ENCODE results near the gene RPS6KA5.

RPS6KA5 gene

DNA sequence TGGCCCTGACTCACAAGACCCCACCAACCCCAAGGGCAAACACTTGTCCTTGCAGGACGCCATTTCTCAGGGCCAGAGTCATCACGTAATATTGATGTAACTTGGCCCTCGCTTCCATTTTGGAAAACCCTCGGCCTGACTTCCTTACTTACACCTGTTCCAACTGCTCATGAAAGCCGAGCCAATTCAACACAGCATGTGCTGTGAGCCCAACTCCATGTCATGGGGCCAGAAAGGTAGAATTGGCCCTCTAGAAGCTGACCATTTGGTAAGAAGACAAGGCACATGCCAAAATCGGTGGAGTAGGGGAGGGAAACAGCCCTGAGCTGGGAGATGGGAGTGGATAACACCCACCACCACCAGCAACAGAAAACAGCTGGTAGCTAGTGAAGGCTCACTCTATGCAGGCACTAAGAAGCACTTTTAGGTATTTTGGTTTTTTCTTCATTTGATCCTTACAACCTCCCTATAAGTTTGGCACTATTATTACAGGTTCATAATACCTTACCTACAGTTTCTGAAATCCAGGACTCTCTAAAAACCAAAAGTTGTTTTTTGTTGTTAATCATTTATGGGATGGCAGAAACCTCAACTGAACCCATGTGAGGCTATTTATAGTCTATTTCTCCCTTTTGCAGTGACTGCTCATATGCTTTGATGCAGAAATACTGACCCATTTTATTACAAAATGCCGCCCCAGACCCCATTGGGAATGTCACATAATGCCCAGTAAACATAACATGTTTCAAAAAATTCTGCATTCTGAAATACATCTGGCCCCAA lies 250.7 kb downstream of the RPS6KA5 start:
- no peak for DNase-seq (ENCODE audit: low read depth in 3 of 3)

DNA sequence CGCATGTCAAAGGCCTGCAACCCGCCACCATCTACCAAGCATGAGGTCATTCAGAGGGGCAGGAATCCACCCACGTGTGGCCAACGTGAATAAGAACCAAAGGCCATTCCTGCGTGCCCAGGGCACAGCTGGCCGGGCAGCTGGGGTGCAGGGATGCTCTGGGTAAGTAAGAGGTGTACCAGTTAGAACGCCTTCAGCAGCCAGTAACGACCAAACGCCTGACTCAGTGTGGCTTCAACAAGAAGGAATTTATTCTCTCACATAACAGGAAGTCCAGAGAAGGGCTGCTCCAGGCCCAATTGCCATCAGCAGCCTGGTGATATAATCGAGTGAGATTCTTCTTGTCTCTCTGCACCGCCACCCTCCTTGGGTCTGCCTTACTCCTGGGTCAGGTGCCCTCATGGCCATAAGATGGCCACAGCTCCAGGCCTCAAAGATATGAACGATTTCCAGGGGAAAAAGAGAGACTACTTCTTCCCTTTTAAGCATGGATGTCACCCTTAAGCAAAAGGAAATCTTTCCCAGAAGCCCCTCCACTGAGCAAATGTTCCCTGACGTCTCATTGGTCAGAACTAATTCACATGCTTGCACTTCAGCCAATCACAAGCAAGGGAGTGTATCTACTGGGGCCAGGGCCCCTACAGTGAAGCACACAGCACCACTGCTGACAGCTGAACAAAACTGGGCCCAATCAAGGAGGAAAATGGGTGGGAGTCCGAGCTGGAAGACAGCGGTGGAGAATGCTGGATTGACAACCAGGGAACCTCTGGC lies 251.5 kb downstream of the RPS6KA5 start:
- DNase-seq (ENCODE audit: low read depth in 3 of 3): no peak

DNA sequence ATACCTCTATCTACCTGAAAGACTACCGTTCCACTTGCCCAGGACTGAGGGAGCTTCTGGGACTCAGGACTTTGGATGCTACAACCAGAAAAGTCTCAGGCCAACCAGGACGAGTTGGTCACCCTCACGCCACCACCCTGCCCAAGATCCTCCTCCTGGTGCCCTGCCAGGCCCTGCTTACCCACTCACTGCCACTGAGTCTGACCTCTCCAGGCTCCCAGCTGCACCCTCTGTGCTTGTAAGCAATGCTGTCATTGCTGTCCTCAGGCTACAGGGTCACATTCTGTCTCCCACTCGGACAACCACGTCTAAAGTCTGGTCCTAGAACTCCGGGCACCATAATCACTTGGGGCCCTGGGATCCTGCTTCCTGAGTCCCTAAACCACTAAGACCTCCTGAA lies 253.4 kb downstream of the RPS6KA5 start:
- DNase-seq (ENCODE audit: low read depth in 3 of 3): no peak

DNA sequence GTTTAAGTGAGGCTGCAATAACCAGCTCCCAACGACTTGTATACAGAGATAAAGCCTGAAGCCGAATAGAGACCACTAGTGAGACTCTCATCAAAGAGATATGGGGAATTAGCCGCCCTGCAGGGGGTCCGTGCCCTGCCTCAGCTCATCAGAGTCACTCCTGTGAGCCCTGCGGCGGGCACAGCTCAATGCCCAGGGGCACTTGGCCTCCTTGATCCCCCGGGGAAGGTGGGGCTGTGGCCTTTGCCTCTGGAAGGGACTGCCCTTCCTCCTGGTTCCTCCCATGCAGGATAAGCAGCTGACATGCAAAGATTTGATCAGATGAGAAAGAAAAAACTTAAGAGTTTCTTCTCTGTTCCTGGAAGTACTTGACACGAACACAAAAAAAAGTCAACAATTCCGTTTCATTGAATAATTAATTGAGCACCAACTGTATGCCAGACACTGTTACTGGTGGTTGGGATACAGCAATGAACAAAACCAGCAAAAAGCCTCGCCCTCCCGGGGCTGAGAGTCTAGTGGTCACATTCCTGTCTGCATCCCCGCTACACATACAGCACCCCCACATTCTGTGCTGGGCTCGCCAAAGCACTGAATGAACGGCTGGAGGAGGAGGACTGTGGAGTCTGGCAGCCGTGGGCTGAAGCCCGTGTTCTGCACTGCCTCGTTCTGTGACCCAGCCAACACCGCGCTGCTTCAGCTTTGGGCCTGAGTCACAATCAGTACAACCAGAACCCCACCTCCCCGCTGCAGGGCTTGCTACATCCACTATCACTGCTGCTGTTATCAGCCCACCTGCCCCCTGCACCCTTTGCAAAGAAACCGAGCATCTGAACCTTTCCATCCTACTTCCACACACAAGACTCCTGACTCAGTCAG lies 254.5 kb downstream of the RPS6KA5 start:
- no peak for DNase-seq (ENCODE audit: low read depth in 3 of 3)

DNA sequence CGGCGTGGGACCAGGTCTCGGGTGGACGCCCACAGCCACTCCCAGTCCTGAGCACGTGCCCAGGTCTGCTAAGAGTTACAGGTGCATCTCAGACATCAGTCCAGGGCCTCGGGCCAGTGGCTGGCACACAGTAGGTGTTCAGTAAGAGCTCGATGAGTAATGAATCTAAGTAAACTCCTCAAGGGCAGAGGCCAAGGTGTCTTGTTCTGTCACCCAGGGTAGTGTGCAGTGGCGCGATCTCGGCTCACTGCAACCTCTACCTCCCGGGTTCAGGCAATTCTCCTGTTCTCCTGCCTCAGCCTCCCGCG lies 255.4 kb downstream of the RPS6KA5 start:
- DNase-seq (ENCODE audit: low read depth in 3 of 3): no peak

DNA sequence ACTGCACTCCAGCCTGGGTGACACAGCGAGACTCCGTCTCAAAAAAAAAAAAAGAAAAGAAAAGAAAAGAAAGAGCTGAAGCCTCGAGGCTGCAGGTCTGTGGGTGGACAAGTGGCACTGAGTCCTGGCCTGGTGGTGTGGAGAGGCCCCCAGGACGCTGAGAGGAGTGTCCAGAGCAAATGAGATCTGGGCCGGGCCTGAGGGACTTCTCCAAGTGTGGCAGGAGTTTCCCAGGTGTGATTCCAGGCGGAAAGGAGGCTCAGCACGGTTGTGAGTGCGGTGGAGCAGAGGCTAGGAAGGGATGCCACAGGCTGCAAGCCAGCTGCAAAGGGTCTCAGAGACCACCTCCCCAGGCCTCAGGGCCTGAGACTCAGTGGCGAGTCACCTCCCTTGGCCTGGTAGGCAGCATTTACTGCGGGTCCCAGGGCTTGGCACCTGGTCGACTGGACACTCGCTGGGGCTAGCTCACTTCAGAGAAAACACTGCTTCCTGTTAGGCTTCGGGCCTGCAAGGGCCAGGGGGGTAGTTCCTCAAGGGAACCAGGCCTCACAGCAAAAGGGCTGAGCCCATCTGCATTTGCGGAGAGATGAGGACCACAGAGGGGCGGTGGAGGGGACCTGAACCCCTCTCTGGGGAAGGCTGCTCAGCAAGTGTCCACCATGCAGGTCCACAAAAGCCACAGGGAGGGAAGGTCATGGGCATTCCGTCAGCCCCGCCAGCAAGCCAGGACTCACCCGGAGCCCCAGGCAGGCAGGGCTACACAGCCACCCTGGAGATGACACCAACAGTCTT lies 256.0 kb downstream of the RPS6KA5 start:
- DNase-seq (ENCODE audit: low read depth in 3 of 3): no peak

DNA sequence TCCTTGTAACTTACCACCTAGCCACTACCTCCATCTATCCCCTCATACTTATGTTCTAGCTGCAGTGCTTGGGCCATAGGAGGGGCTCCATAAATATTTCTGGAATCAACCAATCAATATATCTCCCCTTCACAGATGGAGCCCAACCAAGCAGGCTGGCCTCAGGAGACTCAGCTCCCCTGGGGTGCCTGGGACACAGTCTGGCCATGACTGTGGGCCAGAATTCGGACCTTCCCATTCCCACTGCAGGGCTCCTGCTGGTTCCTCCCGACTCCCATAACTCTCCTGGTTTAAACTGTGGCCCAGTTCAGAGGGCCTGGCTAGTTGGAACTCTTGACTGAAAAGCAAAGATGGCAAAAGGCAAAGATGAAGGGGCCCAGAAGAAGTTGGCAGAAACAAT lies 257.2 kb downstream of the RPS6KA5 start:
- DNase-seq (ENCODE audit: low read depth in 3 of 3): no peak

DNA sequence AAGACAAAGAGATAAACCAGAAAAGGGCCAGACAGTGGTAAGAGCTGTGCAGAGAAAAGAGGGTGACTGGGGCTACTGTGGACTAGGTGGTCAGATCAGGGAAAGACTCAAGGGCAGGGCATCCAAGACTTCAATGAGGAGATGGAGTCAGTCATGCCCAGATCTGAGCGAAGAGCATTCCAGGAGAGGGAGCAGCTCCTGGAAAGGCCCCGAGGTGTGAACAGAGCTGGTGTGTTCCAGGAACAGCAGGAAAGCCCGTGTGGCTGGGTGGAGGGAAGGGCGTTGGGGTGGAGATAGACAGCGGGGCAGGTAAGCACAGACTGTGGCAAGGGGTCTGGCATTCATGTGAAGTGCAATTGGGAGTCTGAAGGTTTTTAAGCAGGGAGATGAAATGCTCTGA lies 261.0 kb downstream of the RPS6KA5 start:
- no peak for DNase-seq (ENCODE audit: low read depth in 3 of 3)

DNA sequence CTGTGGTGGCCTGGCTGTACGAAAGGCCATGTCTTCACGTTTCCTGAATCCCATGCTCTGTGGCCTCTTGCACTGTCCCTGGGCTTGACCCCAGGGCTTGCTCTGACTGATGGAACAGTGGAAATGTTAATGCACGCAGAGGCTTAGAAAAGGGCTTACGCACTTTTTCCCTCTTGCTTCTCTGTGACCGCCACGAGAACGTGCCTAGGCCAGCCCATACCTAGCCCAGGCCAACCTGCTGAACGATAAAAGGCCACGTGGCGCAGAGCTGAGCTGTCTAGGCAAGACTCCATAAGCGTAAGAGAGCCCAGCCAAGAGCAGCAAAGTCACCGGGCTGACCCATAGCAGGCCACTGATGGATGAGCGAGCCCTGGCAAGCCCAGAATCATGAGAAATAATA lies 262.5 kb downstream of the RPS6KA5 start:
- DNase-seq (ENCODE audit: low read depth in 3 of 3): no peak

Data from stimulated activated CD4-positive, alpha-beta T cell treated with anti-CD3 and anti-CD28 coated beads, TNF-alpha, amount 100 ng/mL, for 4 hours (primary cell).